Vagina (tissue), 2 donors: ENCODE results near the gene FAM216B. TPM values are rescaled to one million over a fixed set of nuclear protein-coding genes. Genes with fewer than 3 reads are reported as not detected.
"Not testable (repeated sequence)": the region's sequence is repeated elsewhere in the genome, so short reads cannot be mapped to it uniquely, and the experiment has no call there.

Experiments used
- DNase-seq, 2 donors: peaks; one replicate each; pipeline ENCODE4 v3.0.0-alpha.2; 2017; ENCODE audit errors: extremely low spot score in 2 of 2
- H3K27ac ChIP-seq: fragments of 200-600 bp; sonication (generic); one replicate; pipeline ENCODE4 v1.5.1; 2019
- H3K27me3 ChIP-seq: fragments of 200-600 bp; sonication (generic); one replicate; pipeline ENCODE4 v1.5.1; 2019
- H3K36me3 ChIP-seq, 2 donors: fragments of 200-600 bp; sonication (generic); one replicate each; pipeline ENCODE4 v1.5.1; 2017 to 2019
- H3K4me1 ChIP-seq: fragments of 200-600 bp; sonication (generic); one replicate; pipeline ENCODE4 v1.5.1; 2019
- H3K4me3 ChIP-seq, 2 donors: fragments of 200-600 bp; sonication (generic); 1 replicate in 1 of 2; 2 replicates in 1 of 2; pipeline ENCODE4 v1.5.1; 2016 to 2019
- H3K9me3 ChIP-seq: fragments of 200-600 bp; sonication (generic); one replicate; pipeline ENCODE4 v1.5.1; 2019
- CTCF ChIP-seq, 3 experiments: fragments of 450-650 bp in 2 of 3; fragments of 200-600 bp in 1 of 3; sonication (generic) in 1 of 3; IDR thresholded peaks; one replicate each; pipeline ENCODE4 v1.5.1; 2017 to 2019; ENCODE audit warnings: antibody characterized with exemption in 3 of 3, mild to moderate bottlenecking in 2 of 3, moderate library complexity in 2 of 3
- POLR2A ChIP-seq, 2 donors: fragments of 450-650 bp; IDR thresholded peaks; one replicate each; pipeline ENCODE4 v1.6.1; 2017; ENCODE audit warnings: antibody characterized with exemption in 2 of 2, mild to moderate bottlenecking in 2 of 2, moderate library complexity in 2 of 2
- POLR2AphosphoS5 ChIP-seq, 2 donors: sonication (generic); formaldehyde crosslinking; IDR thresholded peaks; one replicate each; pipeline ENCODE4 v1.9.0; 2017; ENCODE audit warnings: antibody characterized with exemption in 2 of 2, mild to moderate bottlenecking in 2 of 2, low read depth in 1 of 2; ENCODE audit not compliant: insufficient read depth in 1 of 2
- intact Hi-C: fragments of 100-400 bp; cut with DNase I; formaldehyde crosslinking; loops from one replicate; pipeline ENCODE4 v1.15.1; 2023
- total RNA-seq: library from RNA; depleted of rRNA; stranded (reverse); fragments of >200 nt; gene quantifications from one replicate; pipeline ENCODE4 v1.2.3, GENCODE V29; 2016

The FAM216B gene
- total RNA-seq, 1 donor from 2014 or later, result not detected

- H3K27ac ChIP-seq, result no peak overlapping the region
- H3K36me3 ChIP-seq, result no peaks in the 10 kb centered on the region
- H3K9me3 ChIP-seq, result no peaks in the 10 kb centered on the region
- H3K4me3 ChIP-seq, result no peak overlapping the region
- no peaks in the 10 kb centered on the region for H3K4me1 ChIP-seq
- intact Hi-C loops, result no loop called here
- DNase-seq, result no peak
- TF ChIP-seq CTCF (IDR thresholded peaks at IDR 0.05) (no peak), POLR2AphosphoS5 (IDR thresholded peaks at IDR 0.05; ENCODE audit: insufficient read depth in 1 of 2, low read depth in 1 of 2) (no peak), POLR2A (IDR thresholded peaks at IDR 0.05) (no peak)
- no peaks in the 10 kb centered on the region for H3K27me3 ChIP-seq
These were observed 27.1 kb downstream of the FAM216B start for GRCh38 chr13:42808341-42808940.

- intact Hi-C loops, result no loop called here
- TF ChIP-seq CTCF (IDR thresholded peaks at IDR 0.05) (no peak), POLR2AphosphoS5 (IDR thresholded peaks at IDR 0.05; ENCODE audit: insufficient read depth in 1 of 2, low read depth in 1 of 2) (no peak), POLR2A (IDR thresholded peaks at IDR 0.05) (no peak)
- no peak for DNase-seq
- no peaks in the 10 kb centered on the region for H3K4me1 ChIP-seq
- no peak overlapping the region for H3K27ac ChIP-seq
- no peaks in the 10 kb centered on the region for H3K27me3 ChIP-seq
- no peaks in the 10 kb centered on the region for H3K36me3 ChIP-seq
- no peak overlapping the region for H3K4me3 ChIP-seq
- H3K9me3 ChIP-seq, result no peaks in the 10 kb centered on the region
These were observed 30.9 kb downstream of the FAM216B start for GRCh38 chr13:42812316-42812715.

- Histone ChIP-seq H3K4me3 (no peak overlapping the region), H3K36me3 (no peaks in the 10 kb centered on the region), H3K9me3 (no peaks in the 10 kb centered on the region), H3K27me3 (no peaks in the 10 kb centered on the region), H3K4me1 (no peaks in the 10 kb centered on the region), H3K27ac (no peak overlapping the region)
- DNase-seq, result no peak
- TF ChIP-seq CTCF (IDR thresholded peaks at IDR 0.05), result no peak
- no peak for TF ChIP-seq POLR2AphosphoS5 (IDR thresholded peaks at IDR 0.05; ENCODE audit: insufficient read depth in 1 of 2, low read depth in 1 of 2)
- no peak for TF ChIP-seq POLR2A (IDR thresholded peaks at IDR 0.05)
- intact Hi-C loops, result no loop called here
These were observed 33.5 kb downstream of the FAM216B start for GRCh38 chr13:42814868-42815267.

- Histone ChIP-seq H3K36me3 (no peaks in the 10 kb centered on the region), H3K9me3 (no peaks in the 10 kb centered on the region), H3K27me3 (no peaks in the 10 kb centered on the region), H3K4me1 (no peaks in the 10 kb centered on the region), H3K4me3 (no peak overlapping the region), H3K27ac (no peak overlapping the region)
- TF ChIP-seq POLR2A (IDR thresholded peaks at IDR 0.05), result no peak
- intact Hi-C loops, result no loop called here
- no peak for DNase-seq
These were observed 34.3 kb downstream of the FAM216B start for GRCh38 chr13:42815681-42816080.

- TF ChIP-seq POLR2AphosphoS5 (IDR thresholded peaks at IDR 0.05; ENCODE audit: insufficient read depth in 1 of 2, low read depth in 1 of 2) (no peak), CTCF (IDR thresholded peaks at IDR 0.05) (no peak), POLR2A (IDR thresholded peaks at IDR 0.05) (no peak)
- Histone ChIP-seq H3K4me3 (no peak overlapping the region), H3K9me3 (no peaks in the 10 kb centered on the region), H3K4me1 (no peaks in the 10 kb centered on the region), H3K27ac (no peak overlapping the region), H3K27me3 (no peaks in the 10 kb centered on the region), H3K36me3 (no peaks in the 10 kb centered on the region)
- no peak for DNase-seq
- intact Hi-C loops, result no loop called here
These were observed 35.2 kb downstream of the FAM216B start for GRCh38 chr13:42816538-42816937.

- H3K4me1 ChIP-seq, result not testable (repeated sequence)
These were observed 38.3 kb downstream of the FAM216B start for GRCh38 chr13:42819687-42820086.

More at GRCh38 chr13:42819687-42820086, 38.3 kb downstream of the FAM216B start:
- H3K9me3 ChIP-seq, H3K27me3 ChIP-seq, H3K27ac ChIP-seq, intact Hi-C loops, DNase-seq, H3K36me3 ChIP-seq, H3K4me3 ChIP-seq: not testable (repeated sequence)
